HG03097 (cell line): ENCODE data around the gene SCAMP5.

Experiments used
- ATAC-seq: cut with Tn5 transposase; IDR thresholded peaks from one replicate; pipeline ENCODE4 v1.9.1; 2021; ENCODE audit not compliant: unreplicated experiment, low FRiP score

The SCAMP5 gene

DNA sequence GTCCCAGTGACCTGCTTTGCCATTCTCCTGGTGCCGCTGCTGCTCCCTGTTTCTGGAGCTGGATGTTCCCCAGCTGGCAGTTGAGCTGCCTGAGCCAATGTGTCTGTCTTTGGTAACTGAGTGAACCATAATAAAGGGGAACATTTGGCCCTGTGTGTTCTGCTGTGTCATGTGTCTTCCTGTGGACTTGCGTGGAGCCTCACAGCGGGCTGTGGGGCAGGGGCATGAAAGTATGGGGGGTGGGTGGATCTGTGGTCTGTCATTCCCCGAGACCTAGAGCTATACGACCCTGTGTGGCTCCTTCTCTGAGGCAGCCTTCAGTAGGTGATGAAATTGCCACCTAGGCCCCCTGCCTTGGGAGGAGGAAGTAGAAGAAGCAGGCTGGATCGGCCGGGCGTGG lies 26.0 kb downstream of the SCAMP5 start:
- no peak for ATAC-seq

DNA sequence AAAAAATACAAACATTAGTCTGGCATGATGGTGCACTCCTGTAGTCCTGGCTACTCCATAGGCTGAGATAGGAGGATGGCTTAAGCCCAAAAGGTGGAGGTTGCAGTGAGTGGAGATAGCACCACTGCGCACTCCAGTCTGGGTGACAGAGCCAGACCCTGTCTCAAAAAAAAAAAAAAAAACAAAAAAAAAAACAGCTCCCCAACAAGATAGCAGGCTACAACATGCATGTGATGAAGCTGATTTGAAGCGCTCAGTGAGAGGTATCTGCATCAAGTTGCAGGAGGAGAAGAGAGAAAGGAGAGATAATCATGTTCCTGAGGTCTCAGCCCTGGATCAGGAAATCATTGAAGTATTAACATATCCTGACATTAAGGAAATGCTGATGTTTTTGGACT lies 27.4 kb downstream of the SCAMP5 start:
- ATAC-seq: no peak

DNA sequence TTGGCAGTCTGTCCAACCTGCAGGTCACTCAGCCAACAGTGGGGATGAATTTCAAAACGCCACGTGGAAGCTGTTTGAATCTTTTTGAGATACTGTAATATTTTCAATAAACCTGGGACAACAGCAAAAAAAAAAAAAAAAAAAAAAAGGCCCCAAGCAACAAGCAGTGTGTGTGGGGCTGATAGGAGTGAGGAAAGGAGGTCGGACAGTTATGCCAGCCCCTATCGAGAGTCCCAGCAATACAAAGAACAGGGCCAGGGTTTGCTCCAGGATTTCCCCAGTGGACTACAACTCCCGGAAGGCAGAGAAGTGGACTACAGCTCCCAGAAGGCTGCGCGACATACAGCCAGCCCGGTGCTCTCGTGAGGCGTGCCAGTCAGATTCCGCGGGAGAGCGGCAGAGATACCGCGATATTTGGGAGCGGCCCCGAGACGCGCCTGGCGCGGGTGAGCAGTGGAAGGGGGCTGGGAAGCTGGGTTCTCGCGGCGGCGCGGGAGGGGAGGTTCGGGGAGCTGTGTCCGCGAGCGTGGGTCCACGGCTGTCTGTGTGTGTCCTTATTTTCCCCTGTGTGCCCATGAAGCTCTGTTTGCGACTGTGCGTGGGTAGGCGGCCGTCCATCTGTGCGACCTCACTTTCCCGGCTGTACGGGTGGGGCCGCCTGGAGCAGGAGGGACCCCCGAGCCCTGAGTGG lies 28.0 kb downstream of the SCAMP5 start, which contains the start of gene PPCDC:
Gene PPCDC, plus strand, starts transcription at position 410 of the 691 bp plus-strand sequence. CDS start 4,729 bp downstream, outside the sequence.
- ATAC-seq: peak; percentile 91

- no peak for ATAC-seq
Measured at GRCh38 chr15:75023872-75024636, 28.7 kb downstream of the SCAMP5 start.

DNA sequence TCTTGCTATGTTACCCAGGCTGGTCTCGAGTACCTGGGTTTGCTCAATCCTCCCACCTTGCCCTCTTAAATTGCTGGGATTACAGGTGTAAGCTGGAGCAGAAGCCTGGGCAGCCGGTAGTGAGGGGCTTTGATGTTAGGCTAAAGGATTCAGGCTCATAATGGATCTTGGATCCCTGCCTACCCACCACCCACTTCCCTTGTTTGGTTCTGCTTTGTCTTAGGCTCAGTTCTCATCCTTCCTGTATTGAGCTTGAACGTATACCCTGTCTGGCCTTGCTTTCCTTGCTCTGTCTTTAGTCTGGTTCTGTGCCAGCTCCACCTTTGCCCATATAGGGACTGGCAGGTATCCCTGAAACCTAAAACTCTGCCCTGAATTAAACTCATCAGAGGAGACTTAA lies 29.7 kb downstream of the SCAMP5 start:
- ATAC-seq: no peak

GRCh38 chr15:75025548-75026260 lies 30.3 kb downstream of the SCAMP5 start:
- ATAC-seq: no peak

- no peak for ATAC-seq
Measured at GRCh38 chr15:75027551-75027950, 32.2 kb downstream of the SCAMP5 start.

GRCh38 chr15:75028991-75029377 lies 33.6 kb downstream of the SCAMP5 start:
- no peak for ATAC-seq

GRCh38 chr15:75029378-75030022 lies 34.1 kb downstream of the SCAMP5 start:
- no peak for ATAC-seq

- ATAC-seq: no peak
Measured at GRCh38 chr15:75030023-75030413, 34.7 kb downstream of the SCAMP5 start.

- no peak for ATAC-seq
Measured at GRCh38 chr15:75030424-75030823, 35.1 kb downstream of the SCAMP5 start.

DNA sequence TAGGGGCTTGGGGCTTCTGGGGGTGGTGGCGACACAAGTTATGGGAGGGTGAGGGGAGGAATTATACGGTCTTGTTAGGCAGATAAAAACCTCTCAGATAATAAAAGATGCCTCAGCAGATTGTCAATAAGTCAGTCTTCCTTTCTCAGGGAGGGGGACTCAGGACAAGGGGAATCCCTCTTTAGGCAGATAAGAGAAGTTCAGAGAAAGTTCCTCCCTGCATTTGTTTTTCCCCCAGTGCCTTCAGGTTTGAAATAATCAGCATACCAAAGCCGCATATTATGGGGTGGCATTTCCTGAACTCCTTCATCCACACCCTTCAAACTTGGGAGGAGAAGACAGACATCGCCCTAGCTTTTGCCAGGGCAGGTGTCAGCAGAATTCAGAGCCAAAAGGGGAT lies 36.5 kb downstream of the SCAMP5 start:
- ATAC-seq: no peak

GRCh38 chr15:75032395-75032794 lies 37.0 kb downstream of the SCAMP5 start:
- ATAC-seq: no peak

DNA sequence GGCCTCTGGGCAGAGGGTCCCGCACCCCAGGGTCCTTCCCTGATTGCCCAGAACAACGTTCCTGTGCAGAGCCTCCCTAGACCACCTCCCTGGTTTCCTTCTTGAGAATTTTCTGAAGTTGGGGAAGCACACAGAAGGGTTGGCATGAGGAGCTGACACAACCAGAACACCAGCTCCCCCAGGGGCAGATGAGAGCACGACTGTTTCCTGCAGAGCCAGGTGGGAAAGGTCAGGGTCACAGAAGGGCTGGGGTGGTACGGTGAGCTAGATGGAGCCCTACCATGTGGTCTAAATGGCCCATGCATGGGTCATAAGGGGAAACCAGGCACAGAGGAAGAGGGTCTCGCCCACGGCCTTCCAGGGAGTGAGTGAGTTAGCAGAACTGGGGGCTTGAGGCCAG lies 38.4 kb downstream of the SCAMP5 start:
- no peak for ATAC-seq

GRCh38 chr15:75034615-75035014 lies 39.3 kb downstream of the SCAMP5 start:
- no peak for ATAC-seq

GRCh38 chr15:75036212-75036616 lies 40.9 kb downstream of the SCAMP5 start:
- no peak for ATAC-seq

DNA sequence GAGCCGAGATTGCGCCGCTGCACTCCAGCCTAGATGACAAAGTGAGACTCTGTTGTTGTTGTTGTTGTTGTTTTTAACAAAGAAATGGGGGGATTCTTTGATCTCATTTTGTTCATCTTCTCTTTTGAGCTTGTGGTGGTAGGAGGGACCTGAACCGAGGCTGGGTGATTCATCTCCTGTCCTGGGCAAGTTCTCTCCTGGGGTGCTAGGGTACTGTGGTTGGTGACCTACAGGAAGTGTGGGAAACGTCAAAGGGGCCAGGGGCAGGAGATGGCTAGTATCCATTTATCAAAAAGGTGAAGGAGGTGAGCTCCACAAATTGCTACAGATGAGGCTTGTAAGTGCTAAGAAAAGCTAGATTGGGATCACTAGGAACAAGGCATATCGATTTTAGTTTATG lies 42.3 kb downstream of the SCAMP5 start:
- ATAC-seq: no peak

DNA sequence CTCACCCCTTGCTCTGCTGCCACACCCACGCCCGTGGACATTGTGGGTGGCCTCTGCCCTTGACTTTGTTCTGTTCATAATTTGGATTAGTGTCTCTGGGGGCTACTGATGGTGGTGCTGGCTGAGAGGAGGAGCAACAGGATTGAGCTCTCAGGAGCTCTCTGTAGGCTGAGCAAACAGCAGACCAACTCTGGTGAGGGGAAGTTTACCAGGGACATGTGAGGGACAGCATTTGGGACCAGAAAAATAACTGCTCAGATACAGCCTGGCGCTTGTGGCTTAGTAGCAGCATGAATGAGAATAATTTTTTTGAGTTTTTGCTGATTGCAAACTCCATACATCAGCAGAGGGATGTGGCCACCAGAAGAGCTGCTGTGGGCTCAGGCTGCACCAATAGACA lies 42.9 kb downstream of the SCAMP5 start:
- no peak for ATAC-seq

GRCh38 chr15:75042730-75043508 lies 47.6 kb downstream of the SCAMP5 start:
- ATAC-seq: peak; percentile 62
